ENCODE results near the gene DHRSX. TPM values are rescaled to one million over a fixed set of nuclear protein-coding genes. Genes with fewer than 3 reads are reported as not detected.

DHRSX gene
- total RNA-seq, 4 donors from 2014 or later = 4.4 to 23.8 (median 11.3) TPM

DNA sequence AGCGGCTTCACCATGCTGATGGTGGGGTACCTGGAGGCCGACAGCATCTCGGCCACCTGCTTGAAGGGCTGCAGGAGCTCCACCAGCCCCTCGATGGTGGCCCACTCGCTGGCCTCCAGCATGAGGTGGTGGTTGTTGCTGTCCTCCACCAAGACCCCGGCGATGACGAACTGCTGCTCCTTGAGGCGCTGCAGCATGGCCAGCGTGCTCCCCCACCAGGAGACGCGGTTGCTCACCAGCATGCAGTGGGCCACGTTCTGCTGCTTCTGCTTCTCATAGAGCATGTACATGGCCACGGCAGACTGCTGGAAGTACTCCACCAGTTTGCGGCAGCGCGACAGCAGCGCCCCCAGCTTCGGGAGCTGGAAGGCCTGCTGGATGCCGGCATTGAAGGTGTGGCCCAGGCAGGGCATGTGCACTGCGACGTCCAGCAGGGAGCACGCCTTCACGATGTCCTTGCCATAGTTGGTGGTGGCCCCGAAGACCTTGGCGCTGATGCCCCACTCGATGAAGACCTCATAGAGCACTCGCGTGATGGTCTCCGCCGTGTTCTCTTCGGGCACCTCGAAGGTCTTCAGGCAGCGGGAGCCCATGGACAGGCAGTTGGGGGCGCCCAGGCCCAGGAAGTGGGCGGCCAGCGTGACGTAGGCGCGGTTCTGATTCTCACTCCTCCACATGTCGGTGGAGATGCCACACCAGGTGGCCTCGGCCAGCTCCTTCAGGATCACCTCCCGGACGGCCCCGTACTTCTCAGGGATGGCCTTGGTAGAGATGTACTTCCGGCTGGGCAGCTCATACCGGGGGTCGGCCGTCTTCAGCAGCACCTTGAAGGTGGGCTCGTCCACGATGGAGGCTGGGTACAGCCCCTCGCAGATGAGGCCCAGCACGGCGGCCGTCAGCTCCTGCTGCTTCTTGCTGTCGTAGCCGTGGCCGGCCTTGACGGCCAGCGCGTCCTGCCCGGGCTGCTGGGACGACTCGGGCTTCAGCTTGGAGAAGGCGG is 11.0 kb downstream of the DHRSX start:
- Histone ChIP-seq H3K27me3 (no peaks in the 10 kb centered on the region), H3K4me3 (no peak overlapping the region), H3K9me3 (no peaks in the 10 kb centered on the region), H3K27ac (no peak overlapping the region), H3K36me3 (no peaks in the 10 kb centered on the region), H3K4me1 (no peaks in the 10 kb centered on the region)
- no peak for DNase-seq
- TF ChIP-seq POLR2A (IDR thresholded peaks at IDR 0.05) (no peak), CTCF (IDR thresholded peaks at IDR 0.05) (no peak)
- intact Hi-C loops (cut with DNase I; ENCODE audit: low total_unique reads) = no loop called here

- DNase-seq = no peak
- no peaks in the 10 kb centered on the region for H3K4me1 ChIP-seq
- H3K27me3 ChIP-seq = no peaks in the 10 kb centered on the region
- H3K4me3 ChIP-seq = no peak overlapping the region
- no peak overlapping the region for H3K27ac ChIP-seq
- intact Hi-C loops (cut with DNase I; ENCODE audit: low total_unique reads) = no loop called here
- no peaks in the 10 kb centered on the region for H3K9me3 ChIP-seq
- H3K36me3 ChIP-seq = no peaks in the 10 kb centered on the region
- TF ChIP-seq POLR2A (IDR thresholded peaks at IDR 0.05) (no peak), CTCF (IDR thresholded peaks at IDR 0.05) (no peak)
These were observed 12.0 kb downstream of the DHRSX start for GRCh38 chrX:2488621-2489285.

DNA sequence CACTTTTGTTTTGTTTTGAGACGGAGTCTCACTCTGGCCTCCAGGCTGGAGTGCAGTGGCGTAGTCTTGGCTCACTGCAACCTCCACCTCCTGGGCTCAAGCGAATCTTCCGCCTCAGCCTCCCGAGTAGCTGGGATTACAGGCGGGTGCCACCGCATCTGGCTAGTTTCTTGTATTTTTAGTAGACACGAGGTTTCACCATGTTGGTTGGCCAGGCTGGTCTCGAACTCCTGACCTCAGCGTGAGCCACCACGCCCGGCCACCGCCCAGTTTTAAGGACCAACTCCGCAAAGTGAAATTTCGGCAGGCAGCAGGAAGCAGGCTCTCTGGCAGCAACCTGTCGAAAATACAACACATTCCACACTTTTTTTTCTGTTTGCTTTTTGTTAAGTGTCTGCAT is 13.4 kb downstream of the DHRSX start:
- TF ChIP-seq CTCF (IDR thresholded peaks at IDR 0.05) = no peak
- no peak for TF ChIP-seq POLR2A (IDR thresholded peaks at IDR 0.05)
- Histone ChIP-seq H3K9me3 (no peaks in the 10 kb centered on the region), H3K27ac (no peak overlapping the region), H3K4me1 (no peaks in the 10 kb centered on the region), H3K27me3 (no peaks in the 10 kb centered on the region), H3K4me3 (no peak overlapping the region), H3K36me3 (no peaks in the 10 kb centered on the region)
- DNase-seq = no peak
- intact Hi-C loops (cut with DNase I; ENCODE audit: low total_unique reads) = no loop called here

- no peak for TF ChIP-seq POLR2A (IDR thresholded peaks at IDR 0.05)
- TF ChIP-seq CTCF (IDR thresholded peaks at IDR 0.05) = no peak
- intact Hi-C loops (cut with DNase I; ENCODE audit: low total_unique reads) = no loop called here
- Histone ChIP-seq H3K36me3 (no peaks in the 10 kb centered on the region), H3K4me3 (no peak overlapping the region), H3K4me1 (no peaks in the 10 kb centered on the region), H3K9me3 (no peaks in the 10 kb centered on the region), H3K27me3 (no peaks in the 10 kb centered on the region), H3K27ac (peak overlapping the region; percentile 69 to 81)
- DNase-seq = no peak
These were observed 14.2 kb downstream of the DHRSX start for GRCh38 chrX:2486476-2487133.
